GM23338 (cell line): Measurements from ENCODE around the gene SLX9.

Experiments used
- CREB1 ChIP-seq: fragments of 250-450 bp; sonication (Bioruptor Pico); IDR thresholded peaks from 2 replicates; pipeline ENCODE4 v1.5.0; 2020; ENCODE audit warnings: low read depth, mild to moderate bottlenecking, moderate library complexity
- CTCF ChIP-seq, 2 experiments: fragments of 200-600 bp in 1 of 2; sonication (generic) in 1 of 2; conservative IDR thresholded peaks; 2 replicates each; pipeline versions ENCODE4 v1.5.1 to v1.6.1; 2016 to 2017; ENCODE audit warnings: antibody characterized with exemption in 2 of 2, low read depth in 2 of 2, mild to moderate bottlenecking in 2 of 2, moderate library complexity in 1 of 2
- ETS1 ChIP-seq: IDR thresholded peaks from 2 replicates; pipeline ENCODE4 v1.6.1; 2016; ENCODE audit warnings: antibody characterized with exemption
- EZH2 ChIP-seq: fragments of 200-600 bp; sonication (generic); IDR thresholded peaks from one replicate; pipeline ENCODE4 v1.8.0; 2017; ENCODE audit warnings: antibody characterized with exemption, mild to moderate bottlenecking, low read depth; ENCODE audit not compliant: unreplicated experiment
- EZH2phosphoT487 ChIP-seq: fragments of 200-600 bp; sonication (generic); IDR thresholded peaks from one replicate; pipeline ENCODE4 v1.8.1; 2018; ENCODE audit warnings: antibody characterized with exemption; ENCODE audit not compliant: unreplicated experiment
- JUNB ChIP-seq: IDR thresholded peaks from one replicate; pipeline ENCODE4 v1.6.1; 2016; ENCODE audit warnings: antibody characterized with exemption; ENCODE audit not compliant: unreplicated experiment
- NANOG ChIP-seq: IDR thresholded peaks from 2 replicates; pipeline ENCODE4 v1.6.1; 2016; ENCODE audit warnings: antibody characterized with exemption, borderline replicate concordance
- POLR2AphosphoS5 ChIP-seq: IDR thresholded peaks from 2 replicates; pipeline ENCODE4 v1.6.1; 2016; ENCODE audit warnings: antibody characterized with exemption, low read depth
- STAT1 ChIP-seq: IDR thresholded peaks from one replicate; pipeline ENCODE4 v1.6.1; 2016; ENCODE audit warnings: antibody characterized with exemption; ENCODE audit not compliant: unreplicated experiment
- ZNF114 ChIP-seq: fragments of 250-450 bp; sonication (Bioruptor Pico); IDR thresholded peaks from 2 replicates; pipeline ENCODE4 v1.5.0; 2020; ENCODE audit warnings: mild to moderate bottlenecking, moderate library complexity
- ZNF331 ChIP-seq: fragments of 250-450 bp; sonication (Bioruptor Pico); IDR thresholded peaks from 2 replicates; pipeline ENCODE4 v1.5.0; 2020; ENCODE audit warnings: low read depth, mild to moderate bottlenecking, moderate library complexity
- ZNF462 ChIP-seq: fragments of 250-450 bp; sonication (Bioruptor Pico); IDR thresholded peaks from 2 replicates; pipeline ENCODE4 v1.5.0; 2020; ENCODE audit warnings: mild to moderate bottlenecking, moderate library complexity
- TF ChIP-seq, protein P1 (sequence below): IDR thresholded peaks from one replicate; pipeline ENCODE4 v1.6.1; 2018; ENCODE audit warnings: antibody characterized with exemption; ENCODE audit not compliant: unreplicated experiment

- TF ChIP-seq, protein P1, sequence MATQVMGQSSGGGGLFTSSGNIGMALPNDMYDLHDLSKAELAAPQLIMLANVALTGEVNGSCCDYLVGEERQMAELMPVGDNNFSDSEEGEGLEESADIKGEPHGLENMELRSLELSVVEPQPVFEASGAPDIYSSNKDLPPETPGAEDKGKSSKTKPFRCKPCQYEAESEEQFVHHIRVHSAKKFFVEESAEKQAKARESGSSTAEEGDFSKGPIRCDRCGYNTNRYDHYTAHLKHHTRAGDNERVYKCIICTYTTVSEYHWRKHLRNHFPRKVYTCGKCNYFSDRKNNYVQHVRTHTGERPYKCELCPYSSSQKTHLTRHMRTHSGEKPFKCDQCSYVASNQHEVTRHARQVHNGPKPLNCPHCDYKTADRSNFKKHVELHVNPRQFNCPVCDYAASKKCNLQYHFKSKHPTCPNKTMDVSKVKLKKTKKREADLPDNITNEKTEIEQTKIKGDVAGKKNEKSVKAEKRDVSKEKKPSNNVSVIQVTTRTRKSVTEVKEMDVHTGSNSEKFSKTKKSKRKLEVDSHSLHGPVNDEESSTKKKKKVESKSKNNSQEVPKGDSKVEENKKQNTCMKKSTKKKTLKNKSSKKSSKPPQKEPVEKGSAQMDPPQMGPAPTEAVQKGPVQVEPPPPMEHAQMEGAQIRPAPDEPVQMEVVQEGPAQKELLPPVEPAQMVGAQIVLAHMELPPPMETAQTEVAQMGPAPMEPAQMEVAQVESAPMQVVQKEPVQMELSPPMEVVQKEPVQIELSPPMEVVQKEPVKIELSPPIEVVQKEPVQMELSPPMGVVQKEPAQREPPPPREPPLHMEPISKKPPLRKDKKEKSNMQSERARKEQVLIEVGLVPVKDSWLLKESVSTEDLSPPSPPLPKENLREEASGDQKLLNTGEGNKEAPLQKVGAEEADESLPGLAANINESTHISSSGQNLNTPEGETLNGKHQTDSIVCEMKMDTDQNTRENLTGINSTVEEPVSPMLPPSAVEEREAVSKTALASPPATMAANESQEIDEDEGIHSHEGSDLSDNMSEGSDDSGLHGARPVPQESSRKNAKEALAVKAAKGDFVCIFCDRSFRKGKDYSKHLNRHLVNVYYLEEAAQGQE, result no peak
- no peak for TF ChIP-seq CTCF (conservative IDR thresholded peaks at IDR 0.05; ENCODE audit: low read depth in 2 of 2)
- TF ChIP-seq POLR2AphosphoS5, result no peak
- TF ChIP-seq EZH2, result no peak
- TF ChIP-seq JUNB, result no peak
- no peak for TF ChIP-seq EZH2phosphoT487
- no peak for TF ChIP-seq ZNF331 (CRISPR knock-in tag)
- TF ChIP-seq CREB1, result no peak
- TF ChIP-seq ETS1, result no peak
- TF ChIP-seq STAT1, result no peak
- TF ChIP-seq ZNF462 (CRISPR knock-in tag), result no peak
- no peak for TF ChIP-seq ZNF114 (CRISPR knock-in tag)
- TF ChIP-seq NANOG, result no peak
These were observed 30.3 kb downstream of the SLX9 start for GRCh38 chr21:44969931-44970755.
